Stimulated activated CD4-positive, alpha-beta T cell treated with anti-CD3 and anti-CD28 coated beads, Interleukin-2, amount 100 ng/mL, for 4 hours (primary cell): Measurements from ENCODE around the gene MIA.
"Not testable (repeated sequence)": the region's sequence is repeated elsewhere in the genome, so short reads cannot be mapped to it uniquely, and the experiment has no call there.

Source experiments
- DNase-seq: peaks from one replicate; pipeline ENCODE4 v3.0.0-alpha.2; 2020; ENCODE audit warnings: low read depth

The MIA gene

DNA sequence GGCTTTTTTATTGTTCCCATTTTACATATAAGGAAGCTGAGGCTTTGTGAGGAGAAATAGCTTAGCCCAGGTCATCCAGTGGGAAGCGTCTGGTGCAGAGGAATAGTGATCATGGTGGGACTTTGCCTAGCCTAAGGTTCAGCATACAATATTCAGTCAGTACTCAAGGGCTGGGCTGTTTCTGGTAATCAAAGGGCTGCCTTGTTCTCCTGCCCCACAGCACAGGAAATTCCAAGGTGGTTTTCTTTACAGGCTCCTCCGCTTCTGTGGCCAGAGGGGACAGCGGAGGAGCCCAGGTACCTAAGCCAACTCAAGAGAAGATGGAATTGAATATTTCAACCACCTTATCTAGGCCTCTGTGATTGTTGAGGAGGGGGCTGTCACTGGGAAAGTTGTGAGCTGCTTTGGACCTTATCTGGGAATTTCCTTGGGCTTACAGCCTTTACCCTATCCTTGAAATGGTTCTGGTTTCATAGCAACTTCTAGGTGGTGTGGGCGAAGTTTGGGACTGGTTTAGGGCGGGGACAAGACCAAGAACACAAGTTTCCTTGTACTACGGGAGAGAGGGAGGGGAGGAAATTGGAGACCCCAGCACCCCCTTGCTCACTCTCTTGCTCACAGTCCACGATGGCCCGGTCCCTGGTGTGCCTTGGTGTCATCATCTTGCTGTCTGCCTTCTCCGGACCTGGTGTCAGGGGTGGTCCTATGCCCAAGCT, at the start of gene MIA:
Gene MIA, plus strand, starts transcription at position 606 of the 716 bp plus-strand sequence. Its CDS starts 22 bp downstream, at position 628.
- DNase-seq: no peak

DNA sequence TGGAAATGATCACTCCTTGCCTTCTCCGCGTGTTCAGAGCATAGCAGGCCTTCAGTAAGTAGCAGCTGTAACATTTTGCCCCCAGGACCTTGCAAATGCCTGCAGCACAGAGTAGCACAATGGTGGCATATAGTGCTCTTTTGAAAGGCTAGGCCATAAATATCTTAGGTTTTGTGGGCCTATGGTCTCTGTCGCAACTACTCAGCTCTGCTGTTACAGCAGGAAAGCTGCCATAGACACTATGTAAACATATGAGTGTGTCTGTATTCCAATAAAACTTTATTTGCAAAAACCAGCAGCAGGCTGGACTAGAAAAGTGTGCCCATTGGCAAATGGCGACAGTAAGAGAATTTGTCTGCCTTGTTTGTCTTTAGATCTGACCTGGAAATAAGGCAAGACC, 49.0 kb upstream of the MIA start:
- DNase-seq: no peak

DNA sequence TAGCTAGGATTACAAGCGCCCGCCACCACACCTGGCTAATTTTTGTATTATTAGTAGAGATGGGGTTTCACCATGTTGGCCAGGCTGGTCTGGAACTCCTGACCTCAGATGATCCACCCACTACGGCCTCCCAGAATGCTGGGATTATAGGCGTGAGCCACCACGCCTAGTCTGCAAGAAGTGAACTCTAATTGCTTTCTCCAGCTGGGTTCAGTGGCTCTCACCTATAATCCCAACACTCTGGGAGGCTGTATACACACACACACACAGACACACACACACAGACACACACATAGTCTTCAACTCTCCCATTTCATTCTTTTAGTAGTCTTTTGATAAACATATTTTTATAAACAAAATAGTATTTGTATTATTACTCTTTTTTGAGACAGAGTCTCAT, 45.3 kb upstream of the MIA start:
- DNase-seq: not testable (repeated sequence)

DNA sequence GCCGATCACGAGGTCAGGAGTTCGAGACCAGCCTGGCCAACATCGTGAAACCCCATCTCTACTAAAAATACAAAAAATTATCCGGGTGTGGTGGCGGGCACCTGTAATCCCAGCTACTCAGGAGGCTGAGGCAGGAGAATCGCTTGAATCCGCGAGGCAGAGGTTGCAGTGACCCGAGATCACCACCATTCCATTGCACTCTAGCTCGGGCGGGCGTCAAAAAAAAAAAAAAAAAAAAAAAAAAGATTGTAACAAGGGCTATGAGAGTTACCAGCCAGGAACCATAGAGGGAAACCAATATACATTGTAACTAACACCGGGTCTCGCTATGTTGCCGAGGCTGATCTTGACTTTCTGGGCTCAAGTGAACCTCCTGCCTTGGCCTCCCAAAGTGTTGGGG, 43.0 kb upstream of the MIA start:
- not testable (repeated sequence) for DNase-seq

DNA sequence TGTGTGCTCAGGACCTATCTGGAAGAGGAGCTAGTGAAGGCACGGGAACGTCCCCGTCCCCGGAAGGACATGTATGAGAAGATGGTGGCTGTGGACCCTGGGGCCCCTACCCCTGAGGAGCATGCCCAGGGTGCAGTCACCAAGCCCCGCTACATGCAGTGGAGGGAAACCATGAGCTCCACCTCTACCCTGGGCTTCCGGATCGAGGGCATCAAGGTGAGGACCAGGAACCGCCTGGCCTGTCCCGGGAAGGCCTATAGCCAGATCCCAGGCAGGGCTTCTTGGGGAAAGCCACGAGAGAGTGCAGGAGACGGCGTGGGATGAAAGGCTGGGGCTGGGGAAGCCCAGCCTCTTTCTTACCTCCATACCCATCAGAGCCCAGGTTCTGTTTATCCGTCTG, 42.2 kb upstream of the MIA start:
- DNase-seq: no peak

DNA sequence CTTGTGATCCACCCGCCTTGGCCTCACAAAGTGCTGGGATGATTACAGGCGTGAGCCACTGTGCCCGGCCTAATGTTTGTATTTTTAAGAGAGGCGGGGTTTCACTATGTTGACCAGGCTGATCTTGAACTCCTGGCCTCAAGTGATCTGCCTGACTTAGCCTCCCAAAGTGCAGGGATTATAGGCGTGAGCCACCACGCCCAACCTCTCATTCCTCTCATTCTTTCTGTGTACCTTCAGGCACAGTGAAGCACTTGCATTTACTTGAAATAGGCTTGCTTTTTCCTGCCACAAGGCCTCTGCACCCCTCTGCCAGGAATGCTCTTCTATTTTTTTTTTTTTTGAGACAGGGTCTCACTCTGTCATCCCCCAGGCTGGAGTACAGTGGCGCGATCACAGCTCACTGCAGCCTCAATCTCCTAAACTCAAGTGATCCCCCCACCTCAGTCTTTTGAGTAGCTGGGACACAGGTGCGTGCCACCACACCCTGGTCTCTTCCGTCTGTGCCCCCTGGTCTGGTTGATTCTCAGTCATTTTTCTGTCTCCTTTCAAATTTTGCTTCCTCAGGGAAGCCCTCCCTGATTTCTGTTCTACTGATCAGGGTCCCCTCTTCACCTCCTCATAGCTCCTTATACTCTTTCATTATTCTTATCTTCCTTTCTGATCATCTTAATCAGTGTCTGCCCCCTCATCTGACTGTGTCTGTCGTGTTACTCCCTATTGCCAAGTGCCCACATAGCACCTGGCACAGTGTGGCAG, 40.1 kb upstream of the MIA start:
- DNase-seq: no peak

DNA sequence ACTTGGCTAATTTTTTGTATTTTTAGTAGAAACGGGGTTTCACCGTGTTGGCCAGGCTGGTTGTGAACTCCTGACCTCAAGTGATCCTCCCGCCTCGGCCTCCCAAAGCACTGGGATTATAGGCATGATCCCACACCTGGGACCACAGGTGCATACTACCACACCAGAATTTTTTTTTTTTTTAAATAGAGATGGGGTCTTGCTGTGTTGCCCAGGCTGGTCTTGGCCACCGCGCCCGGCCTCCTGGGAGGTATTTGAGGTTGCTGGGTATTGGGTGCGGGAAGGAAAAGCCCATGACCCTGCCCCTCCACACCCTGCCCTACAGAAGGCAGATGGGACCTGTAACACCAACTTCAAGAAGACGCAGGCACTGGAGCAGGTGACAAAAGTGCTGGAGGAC, 38.7 kb upstream of the MIA start:
- DNase-seq: no peak

DNA sequence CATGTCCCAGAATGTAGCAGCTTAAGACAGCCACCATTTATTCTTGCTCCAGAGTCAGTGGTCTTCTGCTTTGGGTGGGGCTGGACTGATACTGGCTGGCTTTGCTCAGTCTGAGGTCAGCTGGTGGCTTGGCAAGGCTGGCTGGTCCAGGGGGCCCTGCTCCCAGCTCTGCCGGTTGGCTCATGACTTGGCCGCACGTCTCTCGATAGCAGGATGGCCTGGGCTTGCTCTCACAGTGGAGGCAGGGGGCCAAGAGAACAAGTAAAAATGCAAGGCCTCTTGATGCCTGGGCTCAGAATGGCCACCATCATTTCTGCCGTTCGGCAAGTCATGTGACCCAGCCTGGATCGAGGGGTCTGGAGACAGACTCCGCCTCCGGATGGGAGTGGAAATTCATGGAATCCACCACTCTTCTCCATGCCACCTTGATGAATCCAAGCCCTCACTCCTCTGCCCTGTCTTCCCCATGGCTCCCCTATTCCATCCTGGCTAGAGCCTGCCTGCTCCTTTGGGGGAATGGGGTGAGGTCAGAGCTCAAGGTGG, 38.1 kb upstream of the MIA start:
- DNase-seq: no peak

DNA sequence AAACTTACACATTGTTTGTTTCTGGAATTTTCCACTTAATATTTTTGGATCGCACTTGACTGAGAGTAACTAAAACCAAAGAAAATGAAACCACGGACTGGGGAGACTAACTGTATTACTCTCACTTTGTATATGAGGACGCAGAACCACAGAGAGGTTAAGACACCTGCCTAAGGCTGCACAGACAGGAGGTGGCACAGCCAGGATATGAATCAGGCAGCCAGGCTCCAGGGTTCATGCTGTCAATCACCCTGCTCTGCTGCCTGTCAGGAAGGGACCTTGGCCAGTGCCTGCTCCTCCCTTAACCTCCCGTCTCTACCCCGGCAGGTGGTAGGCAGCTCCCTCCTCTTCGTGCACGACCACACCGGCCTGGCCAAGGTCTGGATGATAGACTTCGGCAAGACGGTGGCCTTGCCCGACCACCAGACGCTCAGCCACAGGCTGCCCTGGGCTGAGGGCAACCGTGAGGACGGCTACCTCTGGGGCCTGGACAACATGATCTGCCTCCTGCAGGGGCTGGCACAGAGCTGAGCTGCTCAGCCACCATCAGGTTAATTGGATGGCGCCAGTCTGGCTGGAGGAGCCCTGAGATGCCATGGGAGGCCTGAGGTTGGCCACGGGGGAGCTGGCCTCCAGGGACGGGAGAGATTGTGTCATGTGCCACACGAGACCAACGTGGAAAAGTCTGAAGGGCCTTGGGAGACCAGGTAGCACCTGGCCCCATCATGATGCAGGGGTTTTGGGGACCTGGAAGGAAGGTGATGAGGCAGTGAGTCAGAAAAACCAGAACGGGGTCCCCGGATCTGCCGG, 36.1 kb upstream of the MIA start:
- DNase-seq: no peak

DNA sequence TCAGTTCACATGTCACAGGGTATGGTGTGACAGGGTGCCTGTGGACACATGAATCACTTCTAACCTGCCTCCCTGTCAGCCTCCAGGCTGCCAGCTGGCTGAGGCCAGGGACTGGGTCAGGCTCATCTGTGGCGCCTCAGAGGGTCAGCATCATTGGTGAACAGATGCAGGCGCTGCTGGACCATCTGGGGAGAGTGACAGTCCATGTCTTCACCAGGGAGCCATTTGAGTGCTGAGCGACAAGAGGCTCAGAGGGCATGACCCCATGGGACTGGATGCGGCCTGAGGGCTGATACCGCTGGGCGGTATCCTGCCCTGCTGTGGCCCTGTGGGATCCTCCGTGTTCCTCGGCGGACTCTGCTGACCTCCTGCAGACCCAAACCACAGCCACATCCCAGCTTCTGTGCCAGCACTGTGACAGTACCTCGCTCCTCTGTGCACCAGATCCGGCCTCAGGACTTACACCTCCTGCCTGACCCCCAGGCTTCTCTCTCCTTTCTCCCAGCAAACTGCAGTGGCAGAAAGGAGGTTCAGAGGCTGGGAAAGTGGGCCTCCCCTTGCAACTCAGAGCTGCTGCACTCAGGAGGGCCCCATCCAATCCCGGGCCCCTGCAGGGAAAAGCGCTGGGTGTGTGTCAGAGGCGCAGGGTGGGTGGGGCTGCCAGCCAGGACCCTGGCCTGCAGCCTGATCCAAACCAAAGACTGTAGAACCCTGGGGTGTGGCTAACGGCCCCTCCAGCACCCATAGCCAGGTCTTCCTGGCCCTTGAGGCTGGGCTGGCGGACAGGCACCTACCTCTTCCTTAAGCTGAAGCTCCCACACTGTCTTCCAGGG, 35.2 kb upstream of the MIA start:
- no peak for DNase-seq

DNA sequence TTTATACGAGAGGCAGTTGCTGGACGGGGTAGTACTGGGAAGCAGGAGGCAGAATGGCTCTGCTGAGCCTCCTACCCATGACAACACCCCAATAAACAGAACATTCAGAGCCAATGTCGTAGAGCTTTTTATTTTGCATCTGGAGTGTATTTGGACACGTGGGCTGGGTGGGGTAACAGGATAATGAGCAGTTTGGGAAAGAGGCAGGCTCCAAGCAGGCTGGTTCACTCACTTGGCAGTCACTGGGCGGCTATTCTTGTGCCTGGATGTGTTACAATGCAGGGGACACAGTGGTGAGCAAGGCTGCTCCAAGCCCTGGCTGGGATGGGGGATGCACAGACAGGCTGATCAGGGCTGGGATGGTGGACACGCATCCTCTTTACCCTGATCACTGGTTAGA, 34.6 kb upstream of the MIA start:
- no peak for DNase-seq

DNA sequence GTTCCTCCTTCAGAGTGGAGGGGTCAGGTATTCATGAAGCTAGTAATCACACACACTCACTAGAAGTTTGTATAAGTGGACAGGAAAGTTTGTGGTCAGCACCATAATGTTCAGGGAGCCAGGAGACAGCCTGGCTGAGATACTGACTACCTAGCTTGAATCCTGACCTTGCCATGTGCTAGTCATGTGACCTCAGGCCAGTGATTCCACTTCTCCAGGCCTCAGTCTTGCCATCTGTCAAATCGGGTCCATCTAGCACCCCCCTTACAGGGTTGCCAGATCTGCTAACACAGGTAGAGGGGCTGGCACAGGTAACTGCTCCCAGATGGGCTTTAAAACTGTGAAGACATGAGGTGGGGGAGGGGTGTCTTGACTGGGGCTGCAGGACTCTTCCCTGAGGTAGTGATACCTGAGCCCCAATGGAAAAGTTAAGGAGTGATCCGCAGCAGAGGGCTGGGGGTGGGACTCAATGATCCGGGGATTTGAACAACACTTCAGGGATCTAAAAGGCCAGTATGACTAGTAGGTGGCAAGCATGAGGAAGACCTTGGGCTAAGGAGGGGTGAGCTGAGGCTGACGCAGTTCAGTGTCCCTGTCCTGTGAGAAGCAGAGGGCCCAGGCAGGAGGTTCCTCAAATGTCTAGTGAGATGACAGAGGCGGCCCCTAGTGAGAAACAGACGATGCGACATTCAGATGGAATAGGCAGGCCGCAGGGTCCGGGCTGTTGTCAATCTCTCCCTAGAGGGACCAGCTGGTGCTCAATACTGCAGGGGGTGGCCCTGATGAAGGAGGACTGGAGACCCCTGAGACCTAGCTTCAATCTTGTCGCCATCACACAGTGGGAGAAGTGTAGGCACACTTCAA, 33.6 kb upstream of the MIA start:
- no peak for DNase-seq

DNA sequence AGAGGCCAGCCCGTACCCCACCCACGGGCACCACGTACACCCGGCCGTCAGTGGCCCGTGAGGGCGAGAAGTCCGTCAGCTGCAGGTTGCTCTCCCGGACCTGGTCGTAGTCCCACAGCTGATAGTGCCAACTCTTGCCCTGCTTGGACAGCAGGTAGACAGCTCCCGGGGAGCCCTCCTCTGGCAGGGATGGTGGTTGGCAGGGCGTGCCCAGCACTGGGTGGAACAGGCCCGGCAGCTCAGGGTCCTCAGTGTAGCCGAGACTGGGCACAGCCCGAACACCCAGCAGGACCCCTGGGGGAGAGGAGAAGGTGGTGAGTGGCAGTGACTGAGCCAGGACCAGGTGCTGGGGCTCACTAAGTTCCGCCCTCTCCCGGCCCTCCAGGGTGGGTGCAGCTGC, 32.8 kb upstream of the MIA start:
- no peak for DNase-seq

DNA sequence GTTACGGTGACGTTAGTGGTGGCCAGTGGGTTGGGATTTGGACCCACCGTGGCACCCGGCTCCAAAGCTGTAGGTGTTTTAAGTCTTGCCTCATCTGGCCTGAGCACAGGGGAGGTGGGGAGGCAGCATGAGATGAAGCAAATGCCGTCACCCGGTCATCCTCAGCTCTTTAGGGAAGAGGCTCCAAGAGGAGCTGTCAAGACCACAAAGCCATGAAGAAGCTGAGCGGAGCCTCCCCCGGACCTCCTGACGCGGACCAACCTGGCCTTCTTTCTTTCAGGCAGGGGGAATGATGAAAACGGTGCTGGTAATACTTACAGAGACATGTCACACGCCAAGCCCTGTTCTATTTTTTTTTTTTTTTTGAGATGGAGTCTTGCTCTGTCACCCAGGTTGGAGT, 32.4 kb upstream of the MIA start:
- DNase-seq: no peak

DNA sequence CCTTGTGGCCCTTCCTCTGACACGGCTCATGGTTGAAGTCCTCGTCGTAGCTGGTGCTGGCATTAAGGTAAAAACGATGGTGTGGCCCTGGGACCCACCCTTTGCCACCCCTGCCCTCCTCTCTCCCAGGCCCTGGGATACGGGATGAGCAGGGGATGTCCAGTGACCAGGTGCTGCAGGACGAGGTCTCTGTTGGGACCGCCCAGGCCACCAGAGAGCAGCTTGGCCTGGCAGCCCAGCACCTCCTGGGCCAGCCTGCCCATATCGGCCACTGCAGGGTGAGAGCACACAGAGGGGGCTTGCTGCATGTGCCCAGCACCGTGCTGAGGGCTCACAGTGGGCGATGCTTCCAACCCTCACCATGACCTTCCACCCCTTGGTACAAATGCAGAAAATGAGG, 31.4 kb upstream of the MIA start:
- DNase-seq: no peak

DNA sequence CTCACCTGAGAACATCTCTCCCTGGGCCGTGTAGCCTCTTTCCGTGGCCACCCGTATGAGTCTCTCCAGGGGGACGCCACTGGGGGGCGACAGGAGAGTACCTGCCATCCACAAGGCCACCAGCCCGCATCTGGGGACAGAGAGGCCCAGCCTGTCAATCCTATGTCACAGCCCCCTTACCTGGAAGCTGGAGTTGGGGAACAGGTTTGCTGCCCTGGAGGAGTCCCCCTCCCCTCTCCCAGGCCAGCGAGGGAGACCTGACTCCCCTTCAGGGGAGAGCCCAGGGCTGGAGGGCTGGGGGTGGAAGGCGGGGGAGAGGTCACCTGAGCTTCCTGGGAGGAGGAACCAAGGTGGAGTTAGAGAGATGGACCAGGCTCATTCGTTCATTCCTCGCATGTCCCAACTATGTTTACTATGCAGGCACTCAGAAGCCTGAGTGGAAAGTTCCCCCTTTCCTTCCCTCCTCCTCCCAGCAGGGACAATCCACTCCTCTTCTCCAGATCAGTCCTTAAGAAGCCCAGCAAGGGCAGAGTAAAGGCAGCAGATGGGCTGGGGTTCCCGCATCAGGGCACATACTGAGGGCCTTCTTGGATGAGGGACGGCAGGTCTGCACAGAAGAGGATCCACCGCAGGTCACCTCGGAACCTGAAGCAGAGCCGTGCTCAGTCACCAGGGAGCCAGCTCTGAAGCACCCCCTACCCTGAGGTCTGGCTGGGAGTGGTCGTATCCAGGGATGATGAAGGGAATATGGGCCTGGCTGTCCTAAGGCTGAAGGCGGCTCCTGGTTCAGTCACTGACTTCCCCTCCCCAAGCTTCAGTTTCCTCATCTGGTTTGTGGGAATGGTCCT, 30.5 kb upstream of the MIA start:
- DNase-seq: no peak

DNA sequence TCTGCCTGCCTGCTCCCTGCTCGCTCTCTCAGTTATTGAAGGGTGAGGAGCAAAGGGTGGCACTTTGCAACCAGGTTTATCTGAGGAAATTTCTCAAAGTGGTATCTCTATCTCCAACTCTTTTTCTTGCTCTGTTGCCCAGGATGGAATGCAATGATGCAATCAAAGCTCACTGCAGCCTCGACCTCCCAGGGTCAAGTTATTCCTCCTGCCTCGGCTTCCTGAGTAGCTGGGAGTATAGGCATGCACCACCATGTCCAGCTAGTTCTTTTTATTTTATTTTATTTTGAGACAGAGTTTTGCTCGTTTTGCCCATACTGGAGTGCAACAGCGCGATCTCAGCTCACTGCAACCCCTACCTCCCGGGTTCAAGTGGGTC, 29.9 kb upstream of the MIA start:
- DNase-seq: no peak

DNA sequence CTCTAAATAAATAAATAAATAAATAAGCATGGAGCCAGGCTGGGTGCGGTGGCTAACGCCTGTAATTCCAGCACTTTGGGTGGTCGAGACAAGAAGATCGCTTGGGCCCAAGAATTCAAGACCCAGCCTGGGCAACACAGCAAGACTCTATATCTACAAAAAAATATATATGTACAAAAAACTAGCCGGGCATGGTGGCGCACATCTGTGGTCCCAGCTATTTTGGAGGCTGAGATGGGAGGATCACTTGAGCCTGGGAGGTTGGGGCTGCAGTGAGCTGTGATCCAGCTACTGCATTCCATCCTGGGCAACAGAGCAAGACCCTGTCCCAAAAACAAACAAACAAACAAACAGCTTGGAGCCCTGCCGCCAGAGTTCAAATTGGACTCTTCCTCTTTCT, 27.8 kb upstream of the MIA start:
- no peak for DNase-seq

DNA sequence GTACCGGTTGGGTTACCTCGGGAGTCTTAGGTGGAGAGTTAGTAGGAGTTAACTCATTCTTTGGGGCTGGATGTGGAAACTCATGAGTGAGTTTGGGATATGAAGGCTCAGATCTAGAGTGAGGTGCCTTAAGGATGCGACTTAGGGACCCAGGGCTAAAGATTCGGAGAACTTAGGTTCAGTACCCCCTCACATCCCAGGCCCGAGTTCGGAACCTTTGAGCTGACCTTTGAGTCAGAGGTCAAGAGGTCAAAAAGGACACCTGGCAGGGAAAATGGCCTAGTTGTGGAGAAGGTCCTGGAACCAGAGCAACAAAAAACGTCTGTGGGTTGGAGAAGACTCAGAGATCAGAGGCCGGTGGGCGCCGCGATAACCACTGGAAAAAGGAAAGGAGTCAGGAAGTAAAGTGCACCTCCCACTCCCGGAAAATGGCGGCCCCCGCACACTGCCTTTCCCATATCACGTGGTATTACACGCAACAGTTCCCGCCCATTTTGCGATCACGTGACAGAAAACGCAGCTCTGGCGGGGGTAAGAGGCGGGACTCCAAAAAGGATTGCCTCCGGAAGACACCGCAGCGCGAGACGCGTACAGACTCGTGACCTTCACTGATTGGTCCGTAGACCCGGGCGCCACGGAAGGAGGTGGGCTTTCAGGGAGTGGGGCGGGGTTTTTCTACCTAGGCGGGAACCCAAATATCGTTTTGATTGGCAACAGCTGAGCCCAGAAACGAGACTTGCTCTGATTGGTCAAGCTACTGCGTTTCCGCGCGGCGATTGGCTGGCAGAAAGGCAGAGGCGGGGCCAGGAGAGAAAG, 25.1 kb upstream of the MIA start, which contains the start of gene ACTMAP:
Gene ACTMAP, minus strand, starts transcription at position 420 of the 816 bp plus-strand sequence. CDS start 674 bp downstream, outside the sequence.
- peak; percentile 99 for DNase-seq
